ENCODE results near the gene CYP27B1.
A peak's percentile ranks its signal among the peaks of the same experiment; 100 is the strongest.
"Not testable (repeated sequence)": the region's sequence is repeated elsewhere in the genome, so short reads cannot be mapped to it uniquely, and the experiment has no call there.

Gene CYP27B1

GRCh38 chr12:57782608-57783465 is 16.0 kb upstream of the CYP27B1 start, which contains the start of gene TSFM:
Gene TSFM (plus strand): TSS chr12:57782787. CDS start chr12:57782802, 15 bp downstream.
- DNase-seq: peak; percentile 98

GRCh38 chr12:57782243-57782607 is 15.3 kb upstream of the CYP27B1 start:
- DNase-seq: no peak

DNA sequence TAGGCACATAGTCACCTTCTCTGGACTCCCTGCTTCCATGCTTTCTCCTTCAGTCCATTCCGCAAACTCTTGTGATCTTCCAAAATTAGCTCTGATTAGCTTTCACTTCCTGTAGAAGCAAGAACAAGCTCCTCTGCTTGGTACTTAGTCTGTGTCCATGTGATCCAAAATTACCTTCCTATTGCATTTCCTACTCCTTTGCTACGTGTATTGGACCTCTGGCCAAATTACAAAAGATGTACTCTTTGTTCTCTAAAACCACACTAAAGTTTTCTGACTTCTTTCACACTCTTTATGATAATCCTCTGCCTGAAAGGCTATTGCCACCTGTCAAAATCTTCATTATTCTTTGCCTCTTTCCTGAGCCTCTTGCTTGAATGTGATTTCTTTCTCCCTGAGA is 14.9 kb upstream of the CYP27B1 start:
- no peak for DNase-seq

- no peak for DNase-seq
Observed at GRCh38 chr12:57781244-57781643, 14.4 kb upstream of the CYP27B1 start.

DNA sequence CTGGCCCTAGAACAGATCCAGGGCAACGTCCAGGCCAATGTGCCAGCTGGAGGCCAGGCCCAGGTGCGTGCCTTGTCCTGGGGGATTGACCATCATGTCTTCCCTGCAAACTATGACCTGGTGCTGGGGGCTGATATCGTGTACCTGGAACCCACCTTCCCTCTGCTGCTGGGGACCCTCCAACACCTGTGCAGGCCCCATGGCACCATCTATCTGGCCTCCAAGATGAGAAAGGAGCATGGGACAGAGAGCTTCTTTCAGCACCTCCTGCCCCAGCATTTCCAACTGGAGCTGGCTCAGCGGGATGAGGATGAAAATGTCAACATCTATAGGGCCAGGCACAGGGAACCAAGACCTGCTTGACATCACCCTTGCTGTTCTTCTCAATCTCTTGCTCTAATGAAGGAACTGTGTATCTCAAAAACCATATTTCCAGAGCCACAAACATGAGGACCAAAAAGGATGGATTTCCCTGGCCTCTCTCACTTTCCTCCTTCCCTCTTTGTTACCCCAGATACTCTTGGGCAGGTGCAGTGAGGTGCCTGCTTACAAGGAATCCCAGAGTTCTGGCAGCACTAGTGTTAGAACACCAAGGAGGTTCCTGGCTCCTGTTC is 13.5 kb upstream of the CYP27B1 start:
- DNase-seq: no peak

- no peak for DNase-seq
Observed at GRCh38 chr12:57779736-57780135, 12.9 kb upstream of the CYP27B1 start.

DNA sequence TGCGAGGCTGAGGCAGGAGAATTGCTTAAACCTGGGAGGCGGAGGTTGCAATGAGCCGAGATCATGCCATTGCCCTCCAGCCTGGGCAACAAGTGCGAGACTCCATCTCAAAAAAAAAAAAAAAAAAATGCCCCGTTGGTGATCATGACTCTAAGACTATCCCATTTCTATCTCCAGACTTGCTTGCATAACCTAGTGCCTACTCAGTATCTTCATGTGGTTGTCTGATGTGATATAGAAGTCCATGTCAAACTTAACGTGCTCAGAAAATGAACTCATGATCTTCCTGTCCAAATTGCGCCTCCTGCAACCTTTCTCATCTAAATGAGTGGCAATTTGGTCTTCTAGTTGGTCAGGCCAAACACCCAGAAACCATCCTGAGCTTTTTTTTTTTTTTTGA is 11.0 kb upstream of the CYP27B1 start:
- no peak for DNase-seq

DNA sequence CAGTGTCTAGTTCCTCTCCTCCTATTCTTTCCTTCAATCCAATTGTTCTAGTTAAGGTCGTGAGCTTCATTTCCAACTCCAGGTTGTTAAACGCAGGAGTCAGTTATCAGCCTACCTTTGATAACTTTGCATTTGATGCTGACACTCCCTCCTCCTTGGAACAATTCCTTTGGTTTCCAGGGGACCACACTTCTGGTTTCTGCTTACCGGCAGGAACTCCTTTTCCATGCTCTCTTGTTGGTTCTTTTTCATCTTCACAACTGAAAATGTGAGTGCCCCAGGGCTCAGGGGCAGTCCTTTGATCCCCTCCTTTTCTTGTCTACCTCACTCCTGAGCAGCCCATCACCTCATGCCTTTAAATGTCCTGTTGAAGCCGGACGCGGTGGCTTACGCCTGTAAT is 10.5 kb upstream of the CYP27B1 start:
- DNase-seq: no peak

- no peak for DNase-seq
Observed at GRCh38 chr12:57776247-57776587, 9.3 kb upstream of the CYP27B1 start.

GRCh38 chr12:57775563-57776246 is 8.8 kb upstream of the CYP27B1 start:
- DNase-seq: no peak

GRCh38 chr12:57775044-57775443 is 8.2 kb upstream of the CYP27B1 start:
- DNase-seq: no peak

GRCh38 chr12:57774634-57775033 is 7.8 kb upstream of the CYP27B1 start:
- not testable (repeated sequence) for DNase-seq

- no peak for DNase-seq
Observed at GRCh38 chr12:57772429-57773322, 5.8 kb upstream of the CYP27B1 start, which contains the start of gene EEF1AKMT3. Gene EEF1AKMT3 (plus strand): TSS chr12:57772614. CDS start chr12:57772725, 111 bp downstream.

- peak; percentile 94 for DNase-seq
Observed at GRCh38 chr12:57771873-57772428, 5.1 kb upstream of the CYP27B1 start, which contains the start of gene METTL1. Gene METTL1 (minus strand): TSS chr12:57772105. CDS start chr12:57772083, 22 bp downstream.

GRCh38 chr12:57771236-57771872 is 4.5 kb upstream of the CYP27B1 start:
- DNase-seq: peak; percentile 94

DNA sequence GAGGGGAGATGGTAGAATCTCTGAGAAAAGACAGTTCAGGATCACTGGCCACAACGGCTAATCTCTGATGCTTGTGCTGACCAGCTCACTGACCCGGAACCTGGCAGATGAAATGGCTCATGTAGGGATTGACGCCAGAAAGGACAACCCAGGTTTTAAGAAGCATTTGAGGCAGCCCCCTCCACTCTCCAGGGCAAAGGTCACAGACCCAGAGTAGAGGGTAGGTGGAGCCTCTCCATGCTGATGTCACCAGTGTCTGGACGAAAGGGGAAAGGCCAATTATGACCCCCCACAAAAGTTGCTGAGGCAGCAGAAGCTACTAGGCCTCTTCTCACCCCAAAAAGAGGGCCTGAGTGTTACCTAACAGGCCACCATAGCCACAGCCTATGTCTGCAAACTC is 3.9 kb upstream of the CYP27B1 start:
- no peak for DNase-seq

- DNase-seq: no peak
Observed at GRCh38 chr12:57769594-57769993, 2.7 kb upstream of the CYP27B1 start.

GRCh38 chr12:57767876-57768275 is 998 bp upstream of the CYP27B1 start:
- DNase-seq: no peak

DNA sequence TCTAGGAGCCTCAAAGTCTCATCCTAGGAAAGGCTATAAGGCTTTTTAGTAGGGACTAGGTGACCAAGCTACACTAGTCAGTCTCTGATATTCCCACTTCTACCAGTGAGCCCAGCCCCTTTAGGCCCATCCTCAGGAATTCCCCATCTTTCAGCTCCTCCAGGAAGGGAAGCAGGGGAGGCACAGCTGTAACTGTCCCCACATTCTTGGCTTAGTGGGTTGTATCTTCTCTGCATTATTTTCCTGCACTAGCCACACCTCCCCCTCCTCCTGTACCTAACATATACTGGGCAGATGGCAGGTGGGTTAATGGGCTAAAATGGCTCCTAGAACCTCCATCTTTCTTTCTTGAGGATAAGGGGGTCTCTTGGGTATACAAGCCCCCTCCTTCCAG is 424 bp upstream of the CYP27B1 start:
- DNase-seq: no peak

- DNase-seq: no peak
Observed at GRCh38 chr12:57765698-57766463, 997 bp downstream of the CYP27B1 start.

All from activated naive CD4-positive, alpha-beta T cell treated with anti-CD3 and anti-CD28 coated beads, Interleukin-2, amount 50 U/mL, for 16 hours (primary cell).